Measurements from ENCODE around the gene HIF1A.
A peak's percentile ranks its signal among the peaks of the same experiment; 100 is the strongest.
"Not testable (repeated sequence)": the region's sequence is repeated elsewhere in the genome, so short reads cannot be mapped to it uniquely, and the experiment has no call there.

HIF1A gene

DNA sequence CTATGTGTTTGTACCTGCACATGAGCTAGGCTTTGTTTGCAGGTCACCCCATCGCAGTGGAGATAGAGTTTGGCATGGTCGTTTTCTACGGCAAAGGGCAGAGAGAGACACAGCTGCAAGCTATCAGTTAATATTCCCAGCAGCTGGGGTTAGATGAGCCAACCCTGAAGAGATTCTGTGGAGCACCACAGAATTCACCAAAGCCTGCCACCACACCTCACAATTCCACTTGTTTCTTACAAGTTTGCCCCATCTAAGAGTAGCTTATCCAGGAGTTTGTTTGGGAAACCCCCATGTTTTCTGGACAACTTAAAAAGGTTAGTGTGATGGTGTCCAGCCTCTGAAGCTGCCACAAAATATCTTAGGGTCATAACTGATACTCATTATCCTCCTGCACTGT is 20.0 kb upstream of the HIF1A start:
- no peak for DNase-seq

DNA sequence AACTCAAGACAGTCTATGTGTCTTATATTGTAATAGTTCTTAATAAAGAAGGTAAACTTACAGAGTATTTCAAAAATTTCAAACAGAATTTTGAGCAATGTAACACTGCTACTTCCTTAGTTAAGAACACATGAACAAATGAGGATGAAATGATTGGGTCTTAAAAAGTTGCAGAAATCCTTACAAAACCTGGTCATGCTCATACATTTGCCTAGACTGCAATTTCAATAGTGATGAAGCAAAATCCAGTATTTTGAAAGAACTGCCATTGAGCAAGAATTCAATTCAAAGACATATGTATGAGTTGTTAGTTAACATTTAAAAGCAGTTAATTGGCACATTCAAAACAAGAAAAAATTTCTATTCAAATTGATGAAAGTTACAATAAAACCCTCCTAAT is 17.8 kb upstream of the HIF1A start:
- DNase-seq: no peak

DNA sequence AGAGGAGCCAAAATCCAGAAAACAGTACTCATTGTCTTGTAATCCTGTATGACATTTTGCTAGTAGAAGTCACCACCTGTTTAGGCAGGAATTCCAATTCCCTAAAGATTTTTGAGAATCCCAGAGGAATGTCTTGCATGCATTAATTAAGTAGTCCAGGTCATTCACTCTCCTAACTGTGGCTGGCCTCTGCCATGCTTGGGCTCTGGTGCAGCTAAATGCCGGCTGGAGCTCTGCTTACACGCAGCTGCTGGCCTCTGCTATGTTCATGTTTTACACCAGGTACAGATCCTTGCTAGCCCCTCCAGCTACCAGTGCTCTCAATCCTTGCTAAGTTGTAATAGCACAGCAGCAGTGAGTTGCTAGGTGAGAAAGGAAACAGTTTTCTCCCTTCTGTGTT is 16.3 kb upstream of the HIF1A start:
- no peak for DNase-seq

DNA sequence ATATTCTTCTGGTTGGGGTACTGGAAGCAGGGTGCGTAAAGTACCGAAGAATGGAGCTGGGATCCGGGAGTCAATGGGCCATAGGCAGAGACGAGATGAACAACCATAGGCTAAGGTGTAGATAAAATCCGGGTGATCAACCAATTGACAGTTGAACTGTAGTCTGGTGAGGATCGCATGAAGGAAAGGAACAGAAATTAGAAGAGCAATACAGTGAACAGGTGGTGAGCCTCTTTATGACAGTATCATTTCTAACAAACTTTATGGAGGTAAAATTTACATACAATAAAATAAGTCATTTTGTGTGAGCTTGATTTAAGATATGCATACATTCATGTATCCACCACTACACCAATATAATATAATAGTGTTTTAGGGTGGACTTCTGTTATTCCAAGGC is 13.9 kb upstream of the HIF1A start:
- DNase-seq: no peak

DNA sequence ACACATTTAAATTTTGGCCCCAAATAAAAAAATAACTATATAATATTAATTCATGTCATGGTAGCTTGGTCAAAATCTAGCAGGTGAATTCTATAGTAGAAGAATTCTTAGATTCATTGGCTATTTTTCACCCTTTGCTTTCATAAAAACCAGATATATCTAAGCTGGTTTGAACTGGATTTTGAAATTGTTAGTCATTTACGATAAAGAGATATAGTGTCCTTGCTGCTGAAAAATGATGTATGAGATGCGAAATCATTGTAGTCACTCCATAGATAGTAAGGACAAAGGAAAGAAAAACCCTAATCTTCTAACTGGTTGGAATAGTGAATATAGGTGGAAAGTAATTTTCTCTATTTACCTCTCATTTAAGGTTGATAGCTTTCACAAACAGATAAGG is 12.2 kb upstream of the HIF1A start:
- DNase-seq: no peak

DNA sequence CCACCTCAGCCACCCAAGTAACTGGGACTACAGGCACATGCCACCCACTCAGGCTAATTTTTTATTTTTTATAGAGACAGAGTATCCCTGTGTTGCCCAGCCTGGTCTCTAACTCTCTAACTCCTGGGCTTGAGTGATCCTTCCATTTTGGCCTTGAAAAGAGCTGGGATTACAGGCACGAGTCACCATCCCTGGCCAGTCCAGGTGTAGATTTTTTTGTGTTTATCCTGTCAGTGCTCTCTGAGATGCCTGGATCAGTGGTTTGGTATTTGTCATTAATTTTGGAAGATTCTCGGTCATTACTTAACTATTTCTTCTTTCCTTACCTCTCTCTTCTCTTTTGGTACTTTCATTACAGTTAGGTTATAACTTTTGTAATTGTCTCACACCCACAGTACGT is 5.3 kb upstream of the HIF1A start:
- no peak for DNase-seq

DNA sequence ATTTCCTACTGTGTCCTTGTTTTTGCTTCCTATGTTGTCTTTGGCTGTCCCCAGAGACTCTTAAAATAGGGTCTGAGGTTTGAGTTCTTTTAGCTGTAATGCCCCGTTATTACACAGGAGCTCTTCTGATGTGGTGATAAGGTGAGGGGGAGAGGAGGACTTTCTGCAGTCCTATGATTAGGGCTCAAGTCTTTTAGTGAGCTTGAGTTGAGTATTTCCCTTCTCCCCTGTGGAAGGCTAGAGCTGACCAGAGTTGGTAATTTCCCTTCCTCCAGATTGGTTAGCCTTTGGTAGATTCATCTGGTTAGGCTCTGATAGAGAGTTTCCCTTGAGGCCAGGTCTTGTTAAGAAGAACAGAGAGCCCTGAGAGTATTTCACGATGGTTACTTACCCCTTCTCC is 4.3 kb upstream of the HIF1A start:
- DNase-seq: no peak

DNA sequence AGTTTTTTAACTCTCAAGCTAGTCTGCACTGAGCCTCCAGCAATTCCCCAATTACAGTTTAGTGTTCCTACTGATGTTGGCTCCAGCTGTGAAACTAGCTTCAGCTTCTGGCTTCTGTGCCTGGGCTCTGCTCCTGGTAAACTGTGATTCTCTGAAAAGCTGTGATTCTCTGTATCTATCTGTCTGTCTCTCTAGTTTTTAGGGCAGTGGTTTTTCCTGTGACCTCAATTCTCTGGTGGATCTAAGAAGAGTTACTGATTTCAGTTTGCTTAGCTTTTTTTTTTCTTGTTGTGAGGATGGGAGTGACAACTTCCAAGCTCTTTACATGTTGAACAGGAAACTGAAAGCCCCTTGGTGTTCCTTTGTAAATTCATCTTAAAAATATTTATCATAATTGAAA is 3.8 kb upstream of the HIF1A start:
- no peak for DNase-seq

DNA sequence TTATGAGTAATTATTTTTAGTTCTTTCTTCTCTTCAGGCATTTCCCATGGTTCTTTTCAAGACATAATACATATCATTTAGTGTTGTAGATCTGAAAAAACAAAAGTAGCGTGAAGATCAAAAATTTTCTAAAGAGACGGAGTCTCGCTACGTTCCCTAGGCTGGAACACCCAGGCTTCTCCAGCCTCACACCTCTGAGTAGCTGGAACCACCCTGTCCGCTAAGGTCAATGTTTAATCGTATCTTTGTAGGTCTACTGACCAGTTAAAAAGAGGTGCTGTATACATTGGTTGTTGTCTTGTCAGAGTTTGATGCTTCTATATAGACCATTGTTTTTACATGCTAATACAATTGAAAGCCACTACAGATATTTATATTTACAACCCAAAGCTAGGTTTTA is 1.3 kb upstream of the HIF1A start:
- DNase-seq: no peak

DNA sequence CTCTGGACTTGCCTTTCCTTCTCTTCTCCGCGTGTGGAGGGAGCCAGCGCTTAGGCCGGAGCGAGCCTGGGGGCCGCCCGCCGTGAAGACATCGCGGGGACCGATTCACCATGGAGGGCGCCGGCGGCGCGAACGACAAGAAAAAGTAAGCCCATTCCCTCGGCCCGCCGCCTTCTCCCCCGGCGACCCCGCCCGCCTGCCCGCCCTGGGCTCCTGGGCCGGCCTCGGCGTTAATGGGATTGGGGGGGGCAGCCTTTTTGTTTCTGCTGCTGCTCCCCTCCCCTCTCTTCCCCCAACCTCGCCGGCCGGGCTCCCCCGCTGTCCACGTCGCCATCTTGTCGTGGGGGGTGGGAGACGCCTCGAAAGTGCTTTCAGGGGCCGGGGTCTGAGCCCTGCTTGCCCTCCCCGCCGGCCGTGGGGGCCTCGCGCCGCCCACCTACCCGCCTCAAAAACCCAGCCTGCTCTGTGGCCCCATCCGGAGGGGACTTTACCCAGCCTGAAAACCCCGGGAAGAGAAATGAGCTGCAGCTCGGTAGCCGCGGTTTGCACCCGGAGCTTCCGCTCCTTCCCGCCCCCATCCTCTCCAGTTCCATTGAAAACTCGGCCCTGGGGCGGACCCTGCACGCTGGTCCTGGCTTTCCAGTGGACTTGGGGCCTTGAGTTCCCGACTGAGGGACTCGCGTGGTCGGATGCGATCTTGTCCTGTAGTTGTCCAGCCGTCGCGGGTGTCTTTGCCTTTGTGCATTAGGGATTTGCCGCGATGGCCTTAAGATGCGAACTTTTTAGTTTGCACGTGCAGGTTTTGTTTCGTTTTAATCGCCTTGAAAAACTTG is 598 bp downstream of the HIF1A start:
- DNase-seq: peak; percentile 43 to 52

DNA sequence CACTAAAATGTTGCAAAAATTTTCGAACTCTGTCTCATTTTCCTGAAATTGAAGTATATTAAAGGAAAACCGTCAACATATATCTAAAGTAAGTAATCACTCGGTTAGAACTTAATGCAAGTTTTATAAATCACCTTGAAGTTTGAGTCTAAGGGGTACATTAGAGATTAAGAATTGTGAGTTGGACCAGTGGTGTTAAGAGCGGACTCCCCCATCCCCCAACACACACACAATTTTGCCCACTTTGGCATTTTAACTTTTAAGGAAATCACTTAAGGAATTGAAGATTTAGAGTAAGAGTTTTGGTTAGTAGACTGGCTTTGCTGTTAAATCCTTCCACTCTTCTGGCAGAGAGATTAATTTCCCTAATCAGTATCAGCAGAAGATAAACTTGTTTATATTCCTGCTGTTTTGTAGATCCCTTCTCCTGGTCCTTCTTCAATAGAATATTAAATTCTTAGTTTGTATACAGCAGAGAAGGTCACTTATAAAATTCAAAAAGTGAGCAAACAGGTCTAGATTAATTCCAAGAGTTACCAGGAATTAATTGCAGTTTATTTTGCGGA is 1.5 kb downstream of the HIF1A start:
- DNase-seq: no peak

DNA sequence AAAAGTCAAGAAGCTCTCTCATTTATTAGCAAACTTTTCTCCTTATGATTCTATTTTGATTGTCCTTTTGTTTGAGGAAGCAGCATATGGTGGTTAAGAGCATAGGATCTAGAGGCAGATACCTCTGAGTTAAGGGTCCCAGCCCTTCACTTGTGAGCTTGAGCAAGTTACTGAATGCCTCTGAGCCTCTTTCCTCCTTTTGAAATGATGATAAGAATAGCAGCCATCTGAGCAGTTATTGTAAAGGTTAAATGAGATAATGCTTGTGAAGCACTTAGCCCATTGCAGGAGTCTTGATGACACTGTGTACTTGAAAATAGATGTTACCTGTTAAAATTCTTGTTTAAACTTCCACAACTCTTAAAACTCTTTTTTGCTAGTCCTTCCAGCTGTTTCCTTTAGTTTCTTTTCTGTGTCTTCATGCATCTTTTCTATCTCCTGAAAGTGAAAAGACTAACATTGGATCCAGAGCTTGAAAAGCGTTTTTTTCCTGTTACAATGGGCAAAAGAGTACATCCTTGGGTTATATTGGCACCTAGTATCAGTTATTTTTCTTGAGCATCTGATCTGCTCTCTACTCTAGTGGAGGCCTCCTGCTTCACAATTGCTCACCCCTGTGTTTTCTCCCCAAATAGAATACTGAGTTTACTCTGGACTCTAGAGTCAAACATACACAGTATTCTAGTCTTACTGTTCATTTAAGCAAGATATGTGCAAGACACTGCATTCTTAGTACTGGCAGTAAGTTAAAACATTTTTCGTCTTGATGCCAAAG is 3.1 kb downstream of the HIF1A start:
- DNase-seq: no peak

DNA sequence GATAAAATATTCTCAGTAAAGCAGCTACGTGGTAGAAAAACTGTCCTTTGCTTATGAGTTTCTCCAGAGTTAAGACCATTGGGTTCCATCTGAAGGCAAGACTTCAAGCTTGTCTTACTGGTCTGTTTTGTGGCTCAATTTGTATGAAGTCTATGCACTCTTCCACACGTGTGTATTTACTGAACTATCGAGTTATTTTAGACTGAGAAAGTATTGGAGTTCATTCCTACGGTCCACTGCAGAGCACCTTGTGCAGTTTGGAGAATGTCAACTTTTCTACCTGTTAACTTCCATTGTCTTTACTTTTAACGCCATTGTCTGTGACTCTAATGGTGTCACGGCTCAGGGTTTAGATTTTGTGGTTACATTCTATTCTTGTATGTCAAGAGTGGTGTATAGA is 3.7 kb downstream of the HIF1A start:
- DNase-seq: no peak

DNA sequence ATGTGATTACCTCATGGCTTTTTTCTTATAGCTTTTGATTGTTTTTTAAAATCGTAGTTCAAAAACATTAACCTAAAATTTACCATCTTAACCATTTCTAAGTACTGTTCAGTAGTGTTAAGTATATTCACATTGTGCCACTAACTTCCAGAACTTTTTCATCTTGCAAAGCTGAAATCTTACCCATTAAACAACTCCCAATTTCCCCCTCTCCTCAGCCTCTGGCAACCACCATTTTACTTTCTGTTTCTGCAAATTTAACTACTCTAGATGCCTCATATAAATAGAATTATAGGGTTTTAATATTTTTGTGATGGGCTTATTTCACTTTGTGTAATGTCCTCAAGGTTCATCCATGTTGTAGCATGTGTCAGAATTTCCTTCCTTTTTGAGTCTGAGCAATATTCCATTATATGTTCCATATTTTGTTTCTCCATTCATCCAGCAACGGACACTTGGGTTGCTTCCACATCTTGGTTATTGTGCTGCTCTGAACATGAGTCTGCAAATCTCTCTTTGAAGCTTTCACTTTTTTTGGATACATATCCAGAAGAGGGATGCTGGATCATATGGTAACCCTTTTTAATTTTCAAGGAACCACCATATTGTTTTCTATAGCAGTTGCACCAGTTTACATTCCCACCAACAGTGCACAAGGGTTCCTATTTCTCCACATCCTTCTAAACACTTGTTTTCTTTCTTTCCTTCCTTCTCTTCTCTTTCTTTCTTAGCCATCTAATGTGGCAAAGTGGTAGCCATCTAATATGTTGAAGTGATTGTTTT is 5.0 kb downstream of the HIF1A start:
- DNase-seq: no peak

DNA sequence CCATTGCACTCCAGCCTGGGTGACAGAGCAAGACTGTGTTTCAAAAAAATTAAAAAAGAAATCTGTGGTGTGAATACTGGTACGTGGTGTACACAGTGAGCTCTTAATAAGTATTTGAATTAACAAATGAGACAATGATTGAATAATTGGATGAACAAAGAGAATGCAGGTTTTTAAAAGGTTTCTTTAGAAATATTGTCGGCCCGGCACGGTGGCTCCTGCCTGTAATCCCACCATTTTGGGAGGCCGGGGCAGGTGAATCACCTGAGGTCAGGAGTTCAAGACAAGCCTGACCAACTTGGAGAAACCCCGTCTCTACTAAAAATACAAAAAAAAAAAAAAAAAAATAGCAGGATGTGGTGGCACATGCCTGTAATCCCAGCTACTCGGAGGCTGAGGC is 6.6 kb downstream of the HIF1A start:
- no peak for DNase-seq

DNA sequence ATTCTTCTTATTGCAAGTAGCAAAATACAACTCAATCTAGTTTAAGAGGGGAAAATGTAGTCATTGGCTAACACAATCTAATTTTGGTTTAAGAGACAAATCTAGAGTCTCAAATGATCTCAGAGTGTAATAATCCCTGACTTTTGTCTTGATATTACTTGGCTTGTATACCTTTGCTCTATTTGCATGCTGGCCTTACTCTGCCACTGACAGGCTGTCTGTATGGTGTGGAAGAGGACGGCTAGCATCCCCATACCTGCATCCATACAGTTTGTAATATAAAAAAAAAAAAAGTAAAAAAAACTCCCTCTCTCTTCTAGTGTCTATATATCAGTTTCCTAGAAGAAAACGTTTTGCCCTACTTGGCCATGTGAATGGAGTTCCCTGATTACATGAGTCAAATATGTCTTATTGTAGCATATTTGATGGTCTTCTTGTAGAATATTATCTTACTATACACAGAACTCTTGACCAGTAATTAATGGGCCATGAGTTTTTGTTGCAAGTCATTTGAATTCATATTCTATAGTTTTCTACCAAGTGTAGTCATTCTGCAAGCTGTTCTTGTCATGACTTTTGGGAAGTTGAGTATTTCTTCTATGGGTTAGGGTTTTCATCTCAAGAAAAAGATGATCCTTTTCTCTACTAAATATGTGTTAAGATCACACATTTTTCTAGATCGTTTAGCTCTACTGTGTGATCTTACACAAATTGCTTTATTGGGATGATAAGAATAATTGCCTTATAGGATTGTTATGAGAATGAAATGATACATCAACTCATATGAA is 8.2 kb downstream of the HIF1A start:
- no peak for DNase-seq

DNA sequence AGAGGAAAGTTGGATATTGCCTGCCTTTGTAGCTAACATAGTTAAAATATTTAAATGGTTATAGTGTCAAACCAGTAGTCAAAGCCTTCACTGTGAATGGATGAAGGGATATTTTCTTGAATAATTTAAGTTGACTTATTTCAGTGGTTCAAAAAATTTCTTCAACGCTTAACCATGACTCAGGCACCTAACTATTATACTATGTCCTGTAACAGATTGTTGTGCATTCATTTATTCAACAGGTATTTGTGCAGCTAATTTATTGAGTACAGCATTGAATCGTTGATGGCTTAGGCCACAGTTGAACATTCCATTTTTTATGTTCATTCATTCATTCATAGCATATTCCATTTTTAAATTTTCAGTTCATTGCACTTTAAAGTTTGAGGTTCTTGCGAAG is 9.2 kb downstream of the HIF1A start:
- no peak for DNase-seq

DNA sequence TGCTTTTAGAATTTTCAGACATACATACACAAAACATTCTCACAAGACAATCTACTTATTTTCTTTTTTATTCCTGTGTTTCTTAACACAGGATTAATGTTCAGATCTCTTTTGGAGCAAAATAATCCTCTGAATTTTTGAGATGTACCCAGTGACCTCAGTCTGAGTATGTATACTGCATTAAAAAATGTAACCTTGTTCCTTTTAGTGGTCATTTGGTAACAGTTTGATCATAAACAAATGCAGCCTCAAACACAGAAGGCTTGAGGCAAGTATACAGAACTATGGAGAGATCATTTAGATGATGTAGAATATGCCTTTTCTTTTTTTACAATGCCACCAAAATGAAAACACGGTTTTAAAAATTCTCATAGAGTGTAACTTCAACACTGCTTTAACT is 9.7 kb downstream of the HIF1A start:
- no peak for DNase-seq

DNA sequence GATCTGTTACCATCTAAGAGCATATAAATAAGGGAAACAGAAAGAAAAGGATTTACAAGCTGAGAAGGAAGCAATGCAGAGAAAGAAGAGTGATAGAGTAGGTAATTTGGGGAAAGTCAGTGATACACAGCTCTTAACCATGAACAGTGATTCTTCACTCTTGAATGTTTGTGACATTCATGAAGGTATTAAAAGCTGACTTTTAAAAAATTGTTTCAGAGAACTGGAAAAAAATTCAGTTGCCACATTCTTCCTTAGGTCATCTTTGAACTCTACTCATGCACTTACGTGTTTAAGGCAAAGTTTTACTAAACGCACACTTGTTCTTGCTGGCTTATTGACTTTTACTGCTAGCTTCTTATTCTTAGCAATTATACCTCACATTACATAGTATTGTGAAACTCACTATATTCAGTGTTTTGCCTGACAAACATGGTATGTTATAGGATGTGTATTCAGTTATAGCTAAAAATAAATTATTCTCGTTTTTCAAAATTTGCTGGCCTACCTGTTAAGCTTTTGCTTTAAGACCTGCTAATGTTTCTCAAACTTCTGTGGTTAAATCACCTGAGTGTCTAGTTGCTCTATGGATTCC is 10.9 kb downstream of the HIF1A start:
- DNase-seq: no peak

DNA sequence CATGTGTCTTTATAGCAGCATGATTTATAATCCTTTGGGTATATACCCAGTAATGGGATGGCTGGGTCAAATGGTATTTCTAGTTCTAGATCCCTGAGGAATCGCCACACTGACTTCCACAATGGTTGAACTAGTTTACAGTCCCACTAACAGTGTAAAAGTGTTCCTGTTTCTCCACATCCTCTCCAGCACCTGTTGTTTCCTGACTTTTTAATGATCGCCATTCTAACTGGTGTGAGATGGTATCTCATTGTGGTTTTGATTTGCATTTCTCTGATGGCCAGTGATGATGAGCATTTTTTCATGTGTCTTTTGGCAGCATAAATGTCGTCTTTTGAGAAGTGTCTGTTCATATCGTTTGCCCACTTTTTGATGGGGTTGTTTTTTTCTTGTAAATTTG is 12.5 kb downstream of the HIF1A start:
- not testable (repeated sequence) for DNase-seq

DNA sequence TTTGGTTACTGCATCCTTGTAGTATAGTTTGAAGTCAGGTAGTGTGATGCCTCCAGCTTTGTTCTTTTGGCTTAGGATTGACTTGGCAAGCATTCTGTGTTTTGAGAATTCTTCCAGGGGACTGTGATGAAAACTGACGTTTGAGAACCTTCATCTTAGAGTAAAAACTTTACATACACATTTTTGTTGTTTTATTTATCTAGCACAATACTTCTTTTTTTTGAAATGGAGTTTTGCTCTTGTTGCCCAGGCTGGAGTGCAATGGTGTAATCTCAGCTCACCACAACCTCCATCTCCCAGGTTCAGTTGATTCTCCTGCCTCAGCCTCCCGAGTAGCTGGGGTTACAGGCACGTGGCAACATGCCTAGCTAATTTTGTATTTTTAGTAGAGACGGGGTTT is 13.4 kb downstream of the HIF1A start:
- DNase-seq: not testable (repeated sequence)

Data from CD4-positive, alpha-beta T cell treated with Interleukin-1 beta for 1 hour (primary cell).